Activated T-cell treated with anti-CD3 and anti-CD28 coated beads for 48 hours (primary cell): Measurements from ENCODE around the gene PTPN14.

ENCODE experiments used
- DNase-seq: peaks from one replicate; pipeline ENCODE4 v3.0.0-alpha.2; 2020; ENCODE audit warnings: low read depth

Gene PTPN14

GRCh38 chr1:214568328-214568727 lies 16.9 kb upstream of the PTPN14 start:
- no peak for DNase-seq

GRCh38 chr1:214567481-214567980 lies 16.1 kb upstream of the PTPN14 start:
- no peak for DNase-seq

- DNase-seq, result peak; percentile 12
Observed at GRCh38 chr1:214566158-214567104, 15.0 kb upstream of the PTPN14 start.

GRCh38 chr1:214565310-214565709 lies 13.9 kb upstream of the PTPN14 start:
- no peak for DNase-seq

- no peak for DNase-seq
Observed at GRCh38 chr1:214563881-214564280, 12.5 kb upstream of the PTPN14 start.

GRCh38 chr1:214557952-214558735 lies 6.7 kb upstream of the PTPN14 start:
- DNase-seq, result no peak

GRCh38 chr1:214553142-214553710 lies 1.8 kb upstream of the PTPN14 start:
- no peak for DNase-seq

- no peak for DNase-seq
Observed at GRCh38 chr1:214552174-214552608, 789 bp upstream of the PTPN14 start.

GRCh38 chr1:214550857-214551435 lies 456 bp downstream of the PTPN14 start:
- no peak for DNase-seq

GRCh38 chr1:214550013-214550856 lies 1.2 kb downstream of the PTPN14 start:
- no peak for DNase-seq

GRCh38 chr1:214549604-214550003 lies 1.8 kb downstream of the PTPN14 start:
- no peak for DNase-seq

GRCh38 chr1:214548988-214549387 lies 2.4 kb downstream of the PTPN14 start:
- DNase-seq, result no peak

- no peak for DNase-seq
Observed at GRCh38 chr1:214548271-214548670, 3.1 kb downstream of the PTPN14 start.

GRCh38 chr1:214547747-214548146 lies 3.7 kb downstream of the PTPN14 start:
- no peak for DNase-seq

GRCh38 chr1:214546886-214547641 lies 4.3 kb downstream of the PTPN14 start:
- no peak for DNase-seq

GRCh38 chr1:214546084-214546483 lies 5.3 kb downstream of the PTPN14 start:
- no peak for DNase-seq

GRCh38 chr1:214545293-214545692 lies 6.1 kb downstream of the PTPN14 start:
- no peak for DNase-seq

- DNase-seq, result no peak
Observed at GRCh38 chr1:214544791-214545190, 6.6 kb downstream of the PTPN14 start.

- DNase-seq, result no peak
Observed at GRCh38 chr1:214542275-214543199, 8.9 kb downstream of the PTPN14 start.
